ENCODE data around the gene PTH1R. TPM values are rescaled to one million over a fixed set of nuclear protein-coding genes. Genes with fewer than 3 reads are reported as not detected.

Gene PTH1R
- total RNA-seq, 1 donor from 2014 or later = 14.5 TPM

DNA sequence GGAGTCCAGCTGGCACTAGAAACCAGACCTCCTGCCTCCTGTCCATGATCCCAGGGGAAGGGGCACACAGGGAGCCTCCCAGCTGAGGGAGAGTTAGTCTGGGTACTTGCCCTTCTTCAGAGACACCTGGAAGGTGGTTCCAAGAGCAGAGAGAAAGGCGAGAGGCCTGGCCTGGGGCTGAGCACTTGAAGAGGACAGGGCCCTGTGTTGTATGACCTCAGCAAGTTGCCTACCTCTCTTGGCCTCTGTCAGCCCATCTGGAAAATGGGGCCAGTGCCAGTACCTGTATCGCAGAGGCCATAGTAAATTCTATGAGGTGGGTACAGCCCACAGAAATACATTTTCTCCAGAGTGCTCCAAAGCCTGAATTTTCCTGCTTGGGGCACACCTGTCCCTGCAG, 19.5 kb downstream of the PTH1R start:
- peaks cover 24% of the 10 kb centered on the region for H3K4me1 ChIP-seq
- ATAC-seq (no peak), DNase-seq (peak; percentile 24)
- TF ChIP-seq, protein P1, sequence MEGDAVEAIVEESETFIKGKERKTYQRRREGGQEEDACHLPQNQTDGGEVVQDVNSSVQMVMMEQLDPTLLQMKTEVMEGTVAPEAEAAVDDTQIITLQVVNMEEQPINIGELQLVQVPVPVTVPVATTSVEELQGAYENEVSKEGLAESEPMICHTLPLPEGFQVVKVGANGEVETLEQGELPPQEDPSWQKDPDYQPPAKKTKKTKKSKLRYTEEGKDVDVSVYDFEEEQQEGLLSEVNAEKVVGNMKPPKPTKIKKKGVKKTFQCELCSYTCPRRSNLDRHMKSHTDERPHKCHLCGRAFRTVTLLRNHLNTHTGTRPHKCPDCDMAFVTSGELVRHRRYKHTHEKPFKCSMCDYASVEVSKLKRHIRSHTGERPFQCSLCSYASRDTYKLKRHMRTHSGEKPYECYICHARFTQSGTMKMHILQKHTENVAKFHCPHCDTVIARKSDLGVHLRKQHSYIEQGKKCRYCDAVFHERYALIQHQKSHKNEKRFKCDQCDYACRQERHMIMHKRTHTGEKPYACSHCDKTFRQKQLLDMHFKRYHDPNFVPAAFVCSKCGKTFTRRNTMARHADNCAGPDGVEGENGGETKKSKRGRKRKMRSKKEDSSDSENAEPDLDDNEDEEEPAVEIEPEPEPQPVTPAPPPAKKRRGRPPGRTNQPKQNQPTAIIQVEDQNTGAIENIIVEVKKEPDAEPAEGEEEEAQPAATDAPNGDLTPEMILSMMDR (IDR thresholded peaks at IDR 0.05) = no peak
- intact Hi-C loops (cut with DNase I) = loop anchor here (10.0 kb wide), 1 partner anchor 192 kb away; the partner anchor contains the start of gene TMIE
- no peaks in the 10 kb centered on the region for H3K36me3 ChIP-seq
- no peaks in the 10 kb centered on the region for H3K9me3 ChIP-seq
- H3K27me3 ChIP-seq (ENCODE audit: low read depth) = peaks cover 21% of the 10 kb centered on the region
- H3K4me3 ChIP-seq = no peak overlapping the region
- no peak overlapping the region for H3K27ac ChIP-seq

DNA sequence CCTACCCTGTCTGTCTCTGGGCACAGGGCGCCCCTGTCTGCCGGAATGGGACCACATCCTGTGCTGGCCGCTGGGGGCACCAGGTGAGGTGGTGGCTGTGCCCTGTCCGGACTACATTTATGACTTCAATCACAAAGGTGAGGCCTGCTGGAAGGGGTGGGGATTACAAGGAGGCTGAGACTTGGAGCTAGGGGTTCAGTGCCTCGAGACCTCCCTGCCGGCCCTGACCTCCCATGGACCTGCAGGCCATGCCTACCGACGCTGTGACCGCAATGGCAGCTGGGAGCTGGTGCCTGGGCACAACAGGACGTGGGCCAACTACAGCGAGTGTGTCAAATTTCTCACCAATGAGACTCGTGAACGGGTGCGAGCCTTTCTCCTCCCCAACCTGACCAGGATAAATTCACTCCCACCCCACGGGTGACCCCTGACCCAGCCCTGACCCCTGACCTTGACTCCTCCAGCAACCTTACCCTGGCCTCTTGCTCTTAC, 20.4 kb downstream of the PTH1R start:
- DNase-seq (peak; percentile 41), ATAC-seq (no peak)
- Histone ChIP-seq H3K27me3 (ENCODE audit: low read depth) (peaks cover 21% of the 10 kb centered on the region), H3K36me3 (no peaks in the 10 kb centered on the region), H3K4me3 (no peak overlapping the region), H3K27ac (no peak overlapping the region), H3K4me1 (peaks cover 16% of the 10 kb centered on the region), H3K9me3 (no peaks in the 10 kb centered on the region)
- TF ChIP-seq, protein P1 (IDR thresholded peaks at IDR 0.05) = no peak
- intact Hi-C loops (cut with DNase I) = loop anchor here (10.0 kb wide), 1 partner anchor 193 kb away; the partner anchor contains the start of gene TMIE

DNA sequence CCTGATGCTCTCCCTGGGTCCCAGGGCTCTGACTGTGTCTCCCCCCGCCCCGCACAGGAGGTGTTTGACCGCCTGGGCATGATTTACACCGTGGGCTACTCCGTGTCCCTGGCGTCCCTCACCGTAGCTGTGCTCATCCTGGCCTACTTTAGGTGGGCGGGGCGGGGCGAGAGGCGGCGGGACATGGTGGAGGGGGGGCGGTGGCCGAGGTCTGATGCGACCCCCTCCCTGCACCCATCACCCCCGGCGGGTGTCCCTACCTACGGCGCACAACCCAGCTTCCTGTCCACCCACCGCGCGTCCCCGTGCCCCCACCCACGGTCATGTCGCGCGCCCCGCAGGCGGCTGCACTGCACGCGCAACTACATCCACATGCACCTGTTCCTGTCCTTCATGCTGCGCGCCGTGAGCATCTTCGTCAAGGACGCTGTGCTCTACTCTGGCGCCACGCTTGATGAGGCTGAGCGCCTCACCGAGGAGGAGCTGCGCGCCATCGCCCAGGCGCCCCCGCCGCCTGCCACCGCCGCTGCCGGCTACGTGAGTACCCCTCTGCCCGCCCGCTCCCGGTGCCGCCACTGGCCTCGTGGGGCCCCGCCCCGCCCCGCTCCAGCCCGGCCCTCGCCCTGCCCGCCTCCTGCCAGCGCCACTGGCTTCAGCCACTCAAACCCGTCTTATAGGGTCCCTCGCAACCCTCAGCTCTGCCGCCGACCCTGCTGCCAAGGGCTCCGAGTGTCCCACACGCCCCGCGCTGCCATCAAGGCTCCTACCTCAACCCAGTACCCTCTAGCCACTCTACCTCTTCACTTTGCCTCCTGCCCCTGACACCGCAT, 21.0 kb downstream of the PTH1R start:
- H3K4me3 ChIP-seq = no peak overlapping the region
- no peaks in the 10 kb centered on the region for H3K36me3 ChIP-seq
- TF ChIP-seq, protein P1 (IDR thresholded peaks at IDR 0.05) = no peak
- H3K27me3 ChIP-seq (ENCODE audit: low read depth) = peaks cover 21% of the 10 kb centered on the region
- no peaks in the 10 kb centered on the region for H3K9me3 ChIP-seq
- intact Hi-C loops (cut with DNase I) = loop anchor here (10.0 kb wide), 1 partner anchor 194 kb away; the partner anchor contains the start of gene TMIE
- H3K4me1 ChIP-seq = peaks cover 14% of the 10 kb centered on the region
- ATAC-seq (peak in 1 of 2 donors; percentile 26), DNase-seq (peak; percentile 46)
- no peak overlapping the region for H3K27ac ChIP-seq

DNA sequence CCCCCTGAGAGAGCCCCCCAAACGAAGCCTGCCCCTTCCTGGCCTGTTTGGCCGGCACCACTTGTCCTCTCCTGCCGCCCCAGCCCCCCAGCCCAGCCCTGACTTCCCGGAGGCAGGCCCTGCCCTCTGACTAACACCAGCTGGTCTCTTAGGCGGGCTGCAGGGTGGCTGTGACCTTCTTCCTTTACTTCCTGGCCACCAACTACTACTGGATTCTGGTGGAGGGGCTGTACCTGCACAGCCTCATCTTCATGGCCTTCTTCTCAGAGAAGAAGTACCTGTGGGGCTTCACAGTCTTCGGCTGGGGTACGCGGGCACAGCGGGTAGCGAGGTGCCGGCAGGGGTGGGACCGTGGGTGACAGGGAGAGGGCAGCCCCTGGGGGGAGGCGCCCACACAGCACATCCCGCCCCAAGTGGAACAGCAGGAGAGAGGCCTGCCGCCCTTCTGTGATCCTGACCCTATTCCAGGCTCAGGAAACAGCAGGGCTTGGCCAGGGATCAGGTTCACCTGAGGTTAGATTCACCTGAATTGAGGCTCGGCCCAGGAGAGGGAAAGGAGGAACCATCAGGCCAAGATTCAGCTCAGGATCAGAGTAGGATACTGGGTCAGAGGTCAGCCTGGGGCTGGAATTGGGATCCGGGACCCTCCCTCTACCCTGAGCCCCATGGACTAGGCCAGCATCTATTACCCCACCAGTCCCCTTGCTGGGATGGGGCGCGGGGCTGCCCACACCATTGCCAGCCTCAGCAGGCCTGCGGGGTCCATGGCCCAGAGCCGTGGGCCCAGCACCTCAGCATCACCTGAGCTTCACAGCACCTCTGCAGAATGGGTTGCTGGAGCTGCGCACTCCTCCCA, 21.9 kb downstream of the PTH1R start:
- H3K27ac ChIP-seq = no peak overlapping the region
- TF ChIP-seq, protein P1 (IDR thresholded peaks at IDR 0.05) = no peak
- no peaks in the 10 kb centered on the region for H3K36me3 ChIP-seq
- DNase-seq (peak; percentile 38), ATAC-seq (no peak)
- H3K4me1 ChIP-seq = peaks cover 14% of the 10 kb centered on the region
- no peaks in the 10 kb centered on the region for H3K9me3 ChIP-seq
- H3K4me3 ChIP-seq = no peak overlapping the region
- H3K27me3 ChIP-seq (ENCODE audit: low read depth) = peaks cover 21% of the 10 kb centered on the region
- intact Hi-C loops (cut with DNase I) = loop anchor here (10.0 kb wide), 1 partner anchor 195 kb away; the partner anchor contains the start of gene TMIE

DNA sequence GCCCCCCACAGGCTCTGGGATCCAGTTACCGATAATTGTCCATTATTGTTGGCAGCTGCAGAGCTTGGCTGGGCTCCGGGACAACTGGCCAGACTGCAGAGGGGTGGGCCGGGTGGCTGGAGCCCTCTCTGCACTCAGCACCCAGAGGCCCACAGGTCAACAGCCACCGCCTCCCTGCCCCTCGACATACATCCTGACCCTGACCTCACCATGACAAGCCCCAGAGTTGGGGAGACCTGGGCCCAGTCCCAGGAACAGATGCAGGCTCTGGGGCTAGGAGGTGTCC, 22.4 kb downstream of the PTH1R start:
- no peak overlapping the region for H3K27ac ChIP-seq
- H3K4me1 ChIP-seq = peaks cover 14% of the 10 kb centered on the region
- TF ChIP-seq, protein P1 (IDR thresholded peaks at IDR 0.05) = no peak
- peaks cover 21% of the 10 kb centered on the region for H3K27me3 ChIP-seq (ENCODE audit: low read depth)
- no peaks in the 10 kb centered on the region for H3K36me3 ChIP-seq
- no peak overlapping the region for H3K4me3 ChIP-seq
- no peaks in the 10 kb centered on the region for H3K9me3 ChIP-seq
- DNase-seq (peak; percentile 31), ATAC-seq (no peak)
- intact Hi-C loops (cut with DNase I) = no loop called here
